HTERT RPE-1 (cell line): Measurements from ENCODE around the gene CHMP1A.
"Not testable (repeated sequence)": the region's sequence is repeated elsewhere in the genome, so short reads cannot be mapped to it uniquely, and the experiment has no call there.

Experiments used
- in situ Hi-C: fragments of 300-500 bp; cut with MboI; formaldehyde crosslinking; loops from 4 replicates; pipeline ENCODE4 v1.14.3; 2020; ENCODE audit warnings: low sequenced_read_pairs

The CHMP1A gene

DNA sequence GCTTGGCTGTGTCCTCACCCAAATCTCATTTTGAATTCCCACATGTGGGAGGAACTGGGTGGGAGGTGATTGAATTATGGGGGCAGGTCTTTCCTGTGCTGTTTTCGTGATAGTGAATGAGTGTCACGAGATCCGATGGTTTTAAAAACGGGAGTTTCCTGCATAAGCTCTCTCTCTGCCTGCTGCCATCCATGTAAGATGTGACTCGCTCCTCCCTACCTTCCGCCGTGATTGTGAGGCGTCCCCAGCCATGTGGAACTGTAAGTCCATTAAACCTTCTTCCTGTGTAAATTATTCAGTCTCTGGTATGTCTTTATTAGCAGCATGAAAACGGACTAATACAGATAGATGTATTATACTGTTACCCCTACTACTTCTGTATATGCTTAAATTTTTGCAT, 3.7 kb upstream of the CHMP1A start:
- in situ Hi-C loops: no loop called here

DNA sequence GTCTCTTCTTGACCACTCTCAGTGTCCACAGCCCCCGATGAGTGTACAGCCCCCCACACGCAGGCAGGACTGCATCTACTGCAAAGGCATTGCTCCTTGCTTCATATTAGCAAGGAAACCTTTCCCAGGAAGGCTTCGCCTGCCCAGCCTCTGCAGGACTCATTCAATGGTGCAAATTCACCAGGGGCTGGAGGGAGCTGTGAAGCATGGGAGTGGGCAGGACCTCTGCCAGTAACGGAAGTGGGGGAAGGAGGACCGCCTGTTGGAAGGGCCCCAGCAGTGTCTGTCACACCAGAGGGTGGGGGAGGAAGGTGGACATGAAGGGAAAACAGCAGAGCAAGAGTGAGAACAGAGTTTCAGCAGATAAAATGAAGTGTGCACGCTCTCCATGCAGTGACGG, 2.6 kb upstream of the CHMP1A start:
- in situ Hi-C loops: no loop called here

DNA sequence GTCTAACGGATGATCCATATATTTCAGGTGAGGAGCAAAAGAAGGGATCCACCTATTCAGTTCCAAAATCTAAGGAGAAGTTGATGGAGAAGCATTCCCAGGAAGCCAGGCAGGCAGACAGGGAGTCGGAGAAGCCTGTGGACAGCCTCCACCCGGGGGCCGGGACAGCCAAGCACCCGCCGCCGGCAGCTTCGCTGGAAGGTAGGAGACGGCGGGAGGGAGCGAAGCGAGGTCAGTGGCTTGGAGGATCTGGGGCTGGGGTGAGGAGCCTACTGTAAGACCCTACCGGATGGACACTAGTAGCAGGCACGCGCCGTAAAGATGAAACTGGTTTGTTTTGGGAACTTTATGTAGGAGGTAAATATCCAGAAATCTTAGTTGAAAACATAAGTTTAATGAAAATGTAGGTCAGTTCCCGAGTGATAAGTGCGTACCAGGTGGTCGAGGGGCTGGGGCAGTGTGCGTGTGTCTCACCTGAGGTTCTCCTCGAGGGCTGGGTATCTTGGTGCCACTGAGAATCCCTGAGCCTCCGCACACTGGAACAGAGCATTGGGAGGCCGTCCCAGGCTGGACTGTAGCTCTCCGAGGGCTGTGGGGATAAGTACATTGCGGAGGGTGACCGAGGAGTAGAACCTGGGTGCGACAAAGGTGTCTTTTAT, 842 bp upstream of the CHMP1A start:
- in situ Hi-C loops: no loop called here

- in situ Hi-C loops: no loop called here
Measured at GRCh38 chr16:89656435-89657121, 930 bp downstream of the CHMP1A start.

DNA sequence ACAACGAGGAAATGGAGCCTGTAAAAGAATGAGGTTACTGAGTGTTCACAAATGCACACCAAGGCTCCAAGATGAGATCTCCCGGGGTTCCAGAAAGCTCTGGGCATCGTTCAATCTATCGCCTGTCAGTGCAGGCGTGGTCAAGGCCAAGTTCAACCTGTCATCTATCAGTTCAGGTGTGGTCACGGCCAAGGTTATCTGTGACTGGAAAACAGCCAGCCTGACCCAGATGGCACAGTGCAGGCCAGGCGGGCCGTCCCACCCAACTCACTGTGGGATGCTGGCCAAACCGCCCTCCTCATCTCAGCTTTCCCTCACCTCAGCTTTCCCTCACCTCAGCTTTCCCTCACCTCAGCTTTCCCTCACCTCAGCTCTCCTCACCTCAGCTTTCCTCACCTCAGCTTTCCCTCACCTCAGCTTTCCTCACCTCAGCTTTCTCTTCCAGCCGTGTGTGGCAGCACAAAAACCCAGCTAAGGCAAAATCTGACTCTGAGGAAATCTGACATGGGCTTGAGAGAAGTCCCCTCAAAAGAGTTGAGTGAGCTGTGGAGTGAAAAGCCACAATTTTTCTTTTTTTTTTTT, 2.4 kb downstream of the CHMP1A start:
- in situ Hi-C loops: no loop called here

GRCh38 chr16:89653656-89654295, 3.7 kb downstream of the CHMP1A start:
- in situ Hi-C loops: no loop called here

DNA sequence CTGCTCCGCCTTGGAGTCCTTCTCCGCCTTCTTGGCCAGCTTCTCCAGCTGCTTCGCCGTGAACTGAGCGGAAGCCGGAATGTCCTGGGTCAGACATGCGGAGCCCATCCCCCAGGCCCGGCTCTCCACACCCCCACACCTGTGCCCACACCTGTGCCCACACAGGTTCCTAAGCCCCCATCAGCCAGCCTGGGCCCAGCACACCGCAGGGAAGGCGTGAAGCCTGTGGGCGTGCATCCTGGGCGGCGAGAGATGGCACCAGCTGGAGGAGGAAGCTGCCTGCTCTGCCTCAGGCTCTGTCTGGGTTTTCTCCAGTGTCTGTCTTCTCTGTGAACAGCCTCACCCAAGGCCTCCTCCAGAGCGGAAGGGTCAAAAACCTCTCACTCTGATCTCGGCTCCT, 5.9 kb downstream of the CHMP1A start:
- in situ Hi-C loops: no loop called here

DNA sequence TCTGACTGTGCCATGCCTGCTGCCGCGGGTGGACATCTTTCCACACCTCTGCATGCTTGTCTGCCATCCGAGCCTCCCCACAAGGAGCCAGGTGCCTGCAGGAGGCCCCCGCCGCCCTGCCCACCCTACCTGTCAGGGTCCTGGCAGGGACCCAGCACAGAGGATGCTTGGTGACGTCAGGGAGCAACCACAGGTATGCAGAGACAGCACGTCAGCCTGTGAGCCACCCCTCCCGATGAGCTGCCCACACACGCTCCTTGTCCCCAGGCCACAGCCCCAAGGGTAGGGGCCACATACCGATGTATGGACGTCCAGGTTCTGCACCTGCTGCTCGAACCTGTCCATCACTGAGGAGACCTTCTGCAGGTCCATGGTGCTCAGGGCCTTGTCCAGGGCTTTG, 10.6 kb downstream of the CHMP1A start:
- in situ Hi-C loops: no loop called here

DNA sequence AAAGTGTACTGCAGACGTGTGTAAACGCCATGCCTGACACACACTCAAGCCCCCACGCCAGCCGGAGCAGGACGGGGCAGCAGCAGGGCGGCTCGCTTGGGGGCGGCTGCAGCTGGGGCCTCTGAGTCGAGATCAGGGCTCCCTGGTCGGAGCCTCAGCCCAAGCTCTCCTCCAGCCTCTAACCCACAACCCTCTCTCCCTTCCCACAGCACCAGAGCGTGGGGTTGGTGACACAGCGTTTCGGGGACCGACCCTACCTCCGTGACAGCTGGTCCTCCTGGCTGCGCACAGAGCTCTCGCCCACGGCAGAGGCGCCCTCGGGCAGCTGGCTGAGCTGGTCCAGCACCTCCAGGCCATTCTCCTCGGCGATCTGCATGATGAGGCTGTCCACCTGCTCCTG, 11.2 kb downstream of the CHMP1A start:
- in situ Hi-C loops: no loop called here

DNA sequence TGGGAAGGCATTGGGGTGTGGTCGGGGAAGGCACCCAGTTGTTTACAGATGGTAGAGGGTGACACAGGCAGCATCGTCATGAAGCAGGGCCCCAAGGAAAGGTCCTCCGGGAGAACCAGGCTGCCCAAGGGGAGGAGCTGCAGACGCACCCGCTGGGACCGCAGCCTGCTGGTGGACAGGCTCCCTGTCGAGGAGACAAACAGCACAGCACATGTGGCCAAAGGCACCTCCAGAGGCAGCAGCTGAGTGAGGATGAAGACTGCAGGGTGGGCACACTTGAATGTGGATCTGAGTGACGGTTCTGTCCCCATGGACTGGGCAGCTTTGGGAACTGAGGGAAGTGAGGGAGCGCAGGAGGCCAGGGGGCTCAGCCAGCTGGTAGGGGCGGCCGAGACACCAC, 12.4 kb downstream of the CHMP1A start:
- in situ Hi-C loops: no loop called here

GRCh38 chr16:89643769-89644300, 13.7 kb downstream of the CHMP1A start:
- in situ Hi-C loops: no loop called here

- in situ Hi-C loops: no loop called here
Measured at GRCh38 chr16:89642574-89642973, 14.9 kb downstream of the CHMP1A start.

GRCh38 chr16:89641458-89642119, 15.9 kb downstream of the CHMP1A start:
- in situ Hi-C loops: no loop called here

DNA sequence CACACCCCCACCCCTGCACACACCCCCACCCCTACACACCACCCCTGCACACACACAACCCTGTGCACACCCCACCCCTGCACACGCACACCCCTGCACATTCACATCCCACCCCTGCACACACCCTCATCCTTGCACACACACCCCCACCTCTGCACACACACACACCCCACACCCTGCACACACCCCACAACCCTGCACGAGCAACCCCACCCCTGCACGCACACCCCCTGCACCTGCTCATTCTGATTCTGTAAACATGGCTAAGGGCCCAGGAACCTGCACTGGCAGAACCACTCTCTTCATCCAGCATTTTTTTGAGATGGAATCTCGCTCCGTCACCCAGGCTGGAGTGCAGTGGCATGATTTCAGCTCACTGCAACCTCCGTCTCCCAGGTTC, 18.1 kb downstream of the CHMP1A start:
- in situ Hi-C loops: no loop called here

DNA sequence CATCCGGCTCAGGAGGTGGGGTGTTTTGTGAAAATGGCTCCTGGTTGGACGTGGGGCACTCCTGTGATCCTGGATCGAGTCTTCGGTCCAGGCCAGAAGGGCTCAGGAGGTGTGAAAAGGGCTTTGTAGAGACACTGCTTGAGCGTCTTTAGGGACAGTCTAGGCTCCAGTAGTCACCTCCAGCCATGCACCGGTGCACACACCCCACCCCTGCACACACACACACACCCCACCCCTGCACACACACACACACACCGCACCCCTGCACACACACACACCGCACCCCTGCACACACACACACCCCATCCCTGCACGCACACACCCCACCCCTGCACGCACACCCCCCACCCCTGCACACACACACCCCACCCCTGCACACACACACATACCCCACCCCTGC, 19.1 kb downstream of the CHMP1A start:
- in situ Hi-C loops: no loop called here

- in situ Hi-C loops: no loop called here
Measured at GRCh38 chr16:89637379-89637778, 20.1 kb downstream of the CHMP1A start.

DNA sequence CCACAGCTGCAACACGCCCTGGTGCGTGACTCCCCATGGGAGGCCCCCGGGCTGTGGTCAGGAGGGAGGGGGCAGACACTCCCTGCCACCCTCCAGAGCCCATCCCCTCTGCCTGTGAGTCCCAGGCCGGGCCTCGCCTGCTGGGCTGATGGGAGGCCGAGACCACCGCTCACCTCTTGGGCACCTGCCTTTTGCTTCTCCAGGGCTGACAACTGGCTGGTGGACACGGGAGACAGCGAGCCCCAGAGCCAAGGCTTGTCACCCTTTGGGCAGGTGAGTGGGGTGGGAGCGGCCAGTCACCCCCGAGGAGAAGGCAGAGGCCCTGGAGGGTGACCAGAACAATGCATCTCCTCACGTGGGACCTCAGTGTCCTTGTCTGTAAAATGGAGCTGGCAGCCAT, 20.8 kb downstream of the CHMP1A start:
- in situ Hi-C loops: no loop called here

DNA sequence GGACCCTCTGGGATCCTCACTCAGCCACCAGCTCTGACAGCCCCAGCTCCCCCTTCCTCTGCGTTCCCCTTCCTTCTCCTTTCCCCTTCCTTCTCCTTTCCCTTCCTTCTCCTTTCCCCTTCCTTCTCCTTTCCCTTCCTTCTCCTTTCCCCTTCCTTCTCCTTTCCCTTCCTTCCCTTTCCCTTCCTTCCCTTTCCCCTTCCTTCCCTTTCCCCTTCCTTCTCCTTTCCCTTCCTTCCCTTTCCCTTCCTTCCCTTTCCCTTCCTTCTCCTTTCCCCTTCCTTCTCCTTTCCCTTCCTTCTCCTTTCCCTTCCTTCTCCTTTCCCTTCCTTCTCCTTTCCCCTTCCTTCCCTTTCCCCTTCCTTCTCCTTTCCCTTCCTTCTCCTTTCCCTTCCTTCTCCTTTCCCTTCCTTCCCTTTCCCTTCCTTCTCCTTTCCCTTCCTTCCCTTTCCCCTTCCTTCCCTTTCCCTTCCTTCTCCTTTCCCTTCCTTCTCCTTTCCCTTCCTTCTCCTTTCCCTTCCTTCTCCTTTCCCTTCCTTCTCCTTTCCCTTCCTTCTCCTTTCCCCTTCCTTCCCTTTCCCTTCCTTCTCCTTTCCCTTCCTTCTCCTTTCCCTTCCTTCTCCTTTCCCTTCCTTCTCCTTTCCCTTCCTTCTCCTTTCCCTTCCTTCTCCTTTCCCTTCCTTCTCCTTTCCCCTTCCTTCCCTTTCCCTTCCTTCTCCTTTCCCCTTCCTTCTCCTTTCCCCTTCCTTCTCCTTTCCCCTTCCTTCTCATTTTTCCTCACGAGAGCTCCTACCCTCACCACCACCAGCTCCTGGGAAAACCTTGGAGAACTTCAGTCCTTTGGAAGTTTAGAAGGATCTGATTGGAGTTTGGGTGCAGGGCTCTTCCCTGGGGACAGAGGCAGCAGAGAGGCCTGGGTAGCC, 22.8 kb downstream of the CHMP1A start:
- in situ Hi-C loops: not testable (repeated sequence)

- in situ Hi-C loops: no loop called here
Measured at GRCh38 chr16:89633064-89633631, 24.4 kb downstream of the CHMP1A start.
